WTC11 (cell line): ENCODE data around the gene SNIP1. TPM values are rescaled to one million over a fixed set of nuclear protein-coding genes. Genes with fewer than 3 reads are reported as not detected.

Experiments
- ATAC-seq: fragments of 200-7000 bp; cut with Tn5 transposase; 2 replicates; pipeline ENCODE4 v1.10.0; 2021; ENCODE audit warnings: mild to moderate bottlenecking, moderate library complexity
- CTCF ChIA-PET: fragments of 300-600 bp; sonication (Branson Sonifier 250); formaldehyde crosslinking; loops from one replicate; lab custom pipeline; 2021; ENCODE audit warnings: antibody characterized with exemption; lab: Charles Lee
- POLR2A ChIA-PET: fragments of 350-600 bp; sonication (Branson Sonifier 250); formaldehyde crosslinking; loops from one replicate; lab custom pipeline; 2021; ENCODE audit warnings: antibody characterized with exemption; lab: Charles Lee
- DNase-seq: peaks from one replicate; pipeline ENCODE4 v3.0.0; 2021; ENCODE audit warnings: low spot score
- H3K27ac Mint-ChIP-seq: 2 replicates; pipeline ENCODE4 v1.8.0; 2021; ENCODE audit warnings: mixed read lengths
- H3K27me3 Mint-ChIP-seq: 2 replicates; pipeline ENCODE4 v1.8.0; 2021; ENCODE audit warnings: low read depth, mild to moderate bottlenecking, moderate library complexity, mixed read lengths
- H3K36me3 Mint-ChIP-seq: 2 replicates; pipeline ENCODE4 v1.8.0; 2021; ENCODE audit warnings: mixed read lengths
- H3K4me1 Mint-ChIP-seq: 2 replicates; pipeline ENCODE4 v1.8.0; 2022; ENCODE audit warnings: mixed read lengths
- H3K4me3 Mint-ChIP-seq: 2 replicates; pipeline ENCODE4 v1.8.0; 2021; ENCODE audit warnings: mild to moderate bottlenecking, moderate library complexity, mixed read lengths
- H3K9me3 Mint-ChIP-seq: 2 replicates; pipeline ENCODE4 v1.8.0; 2021; ENCODE audit warnings: mixed read lengths
- EMX1 ChIP-seq: fragments of 250-450 bp; sonication (Bioruptor Pico); IDR thresholded peaks from 2 replicates; pipeline ENCODE4 v1.8.0; 2021; ENCODE audit warnings: mild to moderate bottlenecking
- ETV6 ChIP-seq: sonication (generic); formaldehyde crosslinking; IDR thresholded peaks from 2 replicates; pipeline ENCODE4 v1.8.1; 2022; ENCODE audit warnings: mild to moderate bottlenecking, missing genetic modification reagents
- GTF2I ChIP-seq: fragments of 250-450 bp; sonication (Bioruptor Pico); conservative IDR thresholded peaks from 2 replicates; pipeline ENCODE4 v1.4.0; 2021; ENCODE audit warnings: mild to moderate bottlenecking
- HMGA2 ChIP-seq: fragments of 250-450 bp; sonication (Bioruptor Pico); IDR thresholded peaks from 2 replicates; pipeline ENCODE4 v1.4.0; 2021; ENCODE audit warnings: mild to moderate bottlenecking, moderate library complexity
- KAT7 ChIP-seq: sonication (generic); formaldehyde crosslinking; IDR thresholded peaks from 2 replicates; pipeline ENCODE4 v1.8.1; 2023; ENCODE audit warnings: missing genetic modification reagents, mild to moderate bottlenecking, borderline replicate concordance
- NR1H2 ChIP-seq: sonication (generic); formaldehyde crosslinking; IDR thresholded peaks from 2 replicates; pipeline ENCODE4 v1.9.0; 2021; ENCODE audit warnings: mild to moderate bottlenecking, moderate library complexity, missing genetic modification reagents
- RORB ChIP-seq: fragments of 250-450 bp; sonication (Bioruptor Pico); IDR thresholded peaks from 2 replicates; pipeline ENCODE4 v1.9.0; 2021; ENCODE audit warnings: mild to moderate bottlenecking
- TEAD4 ChIP-seq: sonication (generic); formaldehyde crosslinking; IDR thresholded peaks from 2 replicates; pipeline ENCODE4 v1.8.0; 2022; ENCODE audit warnings: mild to moderate bottlenecking, missing genetic modification reagents
- ZBTB21 ChIP-seq: sonication (generic); formaldehyde crosslinking; IDR thresholded peaks from 2 replicates; pipeline ENCODE4 v1.8.1; 2023; ENCODE audit warnings: mild to moderate bottlenecking, missing genetic modification reagents, borderline replicate concordance
- total RNA-seq: library from RNA; stranded (reverse); gene quantifications from 3 replicates; pipeline ENCODE4 v1.2.3, GENCODE V29; 2021
- TF ChIP-seq, protein P1 (sequence below): fragments of 250-450 bp; sonication (Bioruptor Pico); IDR thresholded peaks from 2 replicates; pipeline ENCODE4 v1.8.0; 2021; ENCODE audit warnings: mild to moderate bottlenecking
- TF ChIP-seq, protein P2 (sequence below): sonication (generic); formaldehyde crosslinking; conservative IDR thresholded peaks from 2 replicates; pipeline ENCODE4 v1.8.1; 2023; ENCODE audit warnings: mild to moderate bottlenecking, low read depth, missing genetic modification reagents, moderate library complexity
- TF ChIP-seq, protein P3 (sequence below): fragments of 200-600 bp; IDR thresholded peaks from 2 replicates; pipeline ENCODE4 v1.8.0; 2022; ENCODE audit warnings: antibody characterized with exemption
- TF ChIP-seq, protein P4 (sequence below): fragments of 250-450 bp; sonication (Bioruptor Pico); IDR thresholded peaks from 2 replicates; pipeline ENCODE4 v1.9.0; 2021; ENCODE audit warnings: moderate library complexity, mild to moderate bottlenecking, inconsistent platforms, borderline replicate concordance
- TF ChIP-seq, protein P5 (sequence below): fragments of 250-450 bp; sonication (Bioruptor Pico); IDR thresholded peaks from 2 replicates; pipeline ENCODE4 v1.9.0; 2021; ENCODE audit warnings: mild to moderate bottlenecking
- TF ChIP-seq, protein P6 (sequence below): sonication (generic); formaldehyde crosslinking; IDR thresholded peaks from 2 replicates; pipeline ENCODE4 v1.8.1; 2023; ENCODE audit warnings: mild to moderate bottlenecking, missing genetic modification reagents
- TF ChIP-seq, protein P7 (sequence below): sonication (generic); formaldehyde crosslinking; IDR thresholded peaks from 2 replicates; pipeline ENCODE4 v1.8.0; 2022; ENCODE audit warnings: mild to moderate bottlenecking, missing genetic modification reagents
- TF ChIP-seq, protein P8 (sequence below): sonication (generic); formaldehyde crosslinking; conservative IDR thresholded peaks from 2 replicates; pipeline ENCODE4 v1.8.1; 2022; ENCODE audit warnings: mild to moderate bottlenecking, missing genetic modification reagents

Gene SNIP1
- total RNA-seq, 1 experiment from 2014 or later, result 18.3 TPM

DNA sequence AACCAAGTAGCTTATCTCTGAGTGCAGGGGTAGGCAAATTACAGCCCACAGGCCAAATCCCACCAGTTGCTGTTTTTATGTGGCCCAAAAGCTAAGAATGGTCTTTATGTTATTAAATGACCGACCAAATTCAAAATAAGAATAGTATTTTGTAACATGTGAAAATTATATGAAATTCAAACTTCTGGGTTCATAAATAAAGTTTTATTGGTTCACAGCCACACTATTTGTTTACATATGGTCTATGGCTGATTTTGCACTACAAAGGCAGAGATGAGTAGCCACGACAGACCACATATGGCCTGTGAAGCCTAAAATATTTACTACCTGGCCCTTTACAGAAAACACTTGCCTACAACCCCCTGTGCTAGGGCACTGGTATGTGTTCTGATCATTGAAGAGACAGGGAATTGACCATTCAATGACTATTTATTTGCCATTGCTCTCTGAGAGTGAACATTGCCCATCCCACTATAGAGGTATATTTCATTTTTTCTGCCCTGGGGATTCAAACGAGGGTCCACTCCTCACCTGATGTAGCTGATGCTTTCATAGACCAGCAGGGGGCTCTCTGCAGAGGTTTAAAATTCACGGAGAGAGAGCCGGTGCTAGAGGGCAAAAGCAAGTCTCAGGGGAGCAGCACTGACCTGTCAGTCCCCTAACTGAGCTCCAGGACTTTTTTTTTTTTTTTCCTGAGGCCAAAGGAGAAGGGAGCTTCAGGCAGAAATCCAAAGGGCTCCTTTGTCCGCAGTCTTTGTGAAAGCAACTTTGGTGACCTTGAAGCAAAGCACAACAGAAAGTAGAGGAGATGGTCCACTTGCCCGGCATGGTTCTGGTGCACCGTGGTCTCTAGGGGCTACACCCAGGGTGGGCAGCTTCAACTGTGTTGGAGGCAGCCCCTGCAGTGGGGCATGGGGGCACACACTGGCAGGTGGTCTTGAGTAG lies 48.9 kb upstream of the SNIP1 start:
- no peaks in the 10 kb centered on the region for H3K4me1 Mint-ChIP-seq
- H3K27ac Mint-ChIP-seq, result no peak overlapping the region
- POLR2A ChIA-PET, result interaction anchor here (0.7 to 1.2 kb wide), 2 partner anchors 87 to 255 kb away, joined by 3 read pairs; a partner anchor contains a TSS
- peaks cover 13% of the 10 kb centered on the region for H3K27me3 Mint-ChIP-seq
- peak; percentile 43 for DNase-seq
- TF ChIP-seq, protein P1, sequence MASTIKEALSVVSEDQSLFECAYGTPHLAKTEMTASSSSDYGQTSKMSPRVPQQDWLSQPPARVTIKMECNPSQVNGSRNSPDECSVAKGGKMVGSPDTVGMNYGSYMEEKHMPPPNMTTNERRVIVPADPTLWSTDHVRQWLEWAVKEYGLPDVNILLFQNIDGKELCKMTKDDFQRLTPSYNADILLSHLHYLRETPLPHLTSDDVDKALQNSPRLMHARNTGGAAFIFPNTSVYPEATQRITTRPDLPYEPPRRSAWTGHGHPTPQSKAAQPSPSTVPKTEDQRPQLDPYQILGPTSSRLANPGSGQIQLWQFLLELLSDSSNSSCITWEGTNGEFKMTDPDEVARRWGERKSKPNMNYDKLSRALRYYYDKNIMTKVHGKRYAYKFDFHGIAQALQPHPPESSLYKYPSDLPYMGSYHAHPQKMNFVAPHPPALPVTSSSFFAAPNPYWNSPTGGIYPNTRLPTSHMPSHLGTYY, result no peak
- no peak for TF ChIP-seq RORB (CRISPR knock-in tag)
- TF ChIP-seq, protein P2, sequence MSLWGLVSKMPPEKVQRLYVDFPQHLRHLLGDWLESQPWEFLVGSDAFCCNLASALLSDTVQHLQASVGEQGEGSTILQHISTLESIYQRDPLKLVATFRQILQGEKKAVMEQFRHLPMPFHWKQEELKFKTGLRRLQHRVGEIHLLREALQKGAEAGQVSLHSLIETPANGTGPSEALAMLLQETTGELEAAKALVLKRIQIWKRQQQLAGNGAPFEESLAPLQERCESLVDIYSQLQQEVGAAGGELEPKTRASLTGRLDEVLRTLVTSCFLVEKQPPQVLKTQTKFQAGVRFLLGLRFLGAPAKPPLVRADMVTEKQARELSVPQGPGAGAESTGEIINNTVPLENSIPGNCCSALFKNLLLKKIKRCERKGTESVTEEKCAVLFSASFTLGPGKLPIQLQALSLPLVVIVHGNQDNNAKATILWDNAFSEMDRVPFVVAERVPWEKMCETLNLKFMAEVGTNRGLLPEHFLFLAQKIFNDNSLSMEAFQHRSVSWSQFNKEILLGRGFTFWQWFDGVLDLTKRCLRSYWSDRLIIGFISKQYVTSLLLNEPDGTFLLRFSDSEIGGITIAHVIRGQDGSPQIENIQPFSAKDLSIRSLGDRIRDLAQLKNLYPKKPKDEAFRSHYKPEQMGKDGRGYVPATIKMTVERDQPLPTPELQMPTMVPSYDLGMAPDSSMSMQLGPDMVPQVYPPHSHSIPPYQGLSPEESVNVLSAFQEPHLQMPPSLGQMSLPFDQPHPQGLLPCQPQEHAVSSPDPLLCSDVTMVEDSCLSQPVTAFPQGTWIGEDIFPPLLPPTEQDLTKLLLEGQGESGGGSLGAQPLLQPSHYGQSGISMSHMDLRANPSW (CRISPR knock-in tag), result no peak
- no peak for TF ChIP-seq HMGA2 (CRISPR knock-in tag)
- TF ChIP-seq EMX1 (CRISPR knock-in tag), result no peak
- TF ChIP-seq, protein P3, sequence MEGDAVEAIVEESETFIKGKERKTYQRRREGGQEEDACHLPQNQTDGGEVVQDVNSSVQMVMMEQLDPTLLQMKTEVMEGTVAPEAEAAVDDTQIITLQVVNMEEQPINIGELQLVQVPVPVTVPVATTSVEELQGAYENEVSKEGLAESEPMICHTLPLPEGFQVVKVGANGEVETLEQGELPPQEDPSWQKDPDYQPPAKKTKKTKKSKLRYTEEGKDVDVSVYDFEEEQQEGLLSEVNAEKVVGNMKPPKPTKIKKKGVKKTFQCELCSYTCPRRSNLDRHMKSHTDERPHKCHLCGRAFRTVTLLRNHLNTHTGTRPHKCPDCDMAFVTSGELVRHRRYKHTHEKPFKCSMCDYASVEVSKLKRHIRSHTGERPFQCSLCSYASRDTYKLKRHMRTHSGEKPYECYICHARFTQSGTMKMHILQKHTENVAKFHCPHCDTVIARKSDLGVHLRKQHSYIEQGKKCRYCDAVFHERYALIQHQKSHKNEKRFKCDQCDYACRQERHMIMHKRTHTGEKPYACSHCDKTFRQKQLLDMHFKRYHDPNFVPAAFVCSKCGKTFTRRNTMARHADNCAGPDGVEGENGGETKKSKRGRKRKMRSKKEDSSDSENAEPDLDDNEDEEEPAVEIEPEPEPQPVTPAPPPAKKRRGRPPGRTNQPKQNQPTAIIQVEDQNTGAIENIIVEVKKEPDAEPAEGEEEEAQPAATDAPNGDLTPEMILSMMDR, result peak; percentile 71
- no peak for TF ChIP-seq ETV6
- TF ChIP-seq, protein P4, sequence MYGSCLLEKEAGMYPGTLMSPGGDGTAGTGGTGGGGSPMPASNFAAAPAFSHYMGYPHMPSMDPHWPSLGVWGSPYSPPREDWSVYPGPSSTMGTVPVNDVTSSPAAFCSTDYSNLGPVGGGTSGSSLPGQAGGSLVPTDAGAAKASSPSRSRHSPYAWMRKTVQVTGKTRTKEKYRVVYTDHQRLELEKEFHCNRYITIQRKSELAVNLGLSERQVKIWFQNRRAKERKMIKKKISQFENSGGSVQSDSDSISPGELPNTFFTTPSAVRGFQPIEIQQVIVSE (CRISPR knock-in tag), result no peak
- TF ChIP-seq, protein P5, sequence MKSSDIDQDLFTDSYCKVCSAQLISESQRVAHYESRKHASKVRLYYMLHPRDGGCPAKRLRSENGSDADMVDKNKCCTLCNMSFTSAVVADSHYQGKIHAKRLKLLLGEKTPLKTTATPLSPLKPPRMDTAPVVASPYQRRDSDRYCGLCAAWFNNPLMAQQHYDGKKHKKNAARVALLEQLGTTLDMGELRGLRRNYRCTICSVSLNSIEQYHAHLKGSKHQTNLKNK, result no peak
- TF ChIP-seq, all 79 proteins: peak for 1
- CTCF ChIA-PET, result interaction anchor here (0.5 to 4.1 kb wide), 41 partner anchors 8 to 1152 kb away, joined by 3 to 87 read pairs (median 5); partner anchors contain the start of genes C1orf122, CDCA8, DNALI1 and EPHA10
- no peak overlapping the region for H3K4me3 Mint-ChIP-seq
- ATAC-seq, result peak; percentile 86
- no peaks in the 10 kb centered on the region for H3K36me3 Mint-ChIP-seq
- H3K9me3 Mint-ChIP-seq, result no peaks in the 10 kb centered on the region

DNA sequence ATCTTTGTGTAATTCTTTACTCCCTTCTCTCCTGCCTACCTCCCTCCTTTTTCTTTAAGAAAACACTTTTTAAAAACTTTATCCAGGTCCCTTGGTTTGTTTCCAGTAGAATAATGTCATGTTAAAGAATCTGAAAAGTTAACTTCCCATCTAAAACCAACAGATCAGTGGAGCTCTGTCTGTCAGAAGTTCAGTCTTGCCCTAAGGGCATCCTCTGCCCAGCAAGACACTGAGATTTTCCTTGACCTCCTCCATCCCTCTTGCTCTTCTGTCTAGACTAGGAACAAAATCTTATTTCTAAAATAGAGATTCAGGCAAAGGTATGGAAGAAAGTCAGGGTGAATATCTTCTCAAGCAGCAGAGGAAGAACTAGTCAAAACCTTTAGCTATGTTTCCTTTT lies 47.3 kb upstream of the SNIP1 start:
- ChIA-PET CTCF (interaction anchor here (0.8 to 1.5 kb wide), 4 partner anchors 21 to 89 kb away, joined by 3 to 4 read pairs (median 3); a partner anchor contains a TSS), POLR2A (no interaction called here)
- Mint-ChIP-seq H3K27me3 (peaks cover 17% of the 10 kb centered on the region), H3K9me3 (no peaks in the 10 kb centered on the region)
- no peak for DNase-seq
- ATAC-seq, result no peak
- TF ChIP-seq HMGA2 (CRISPR knock-in tag) (no peak), ZBTB21 (CRISPR knock-in tag) (no peak), NR1H2 (CRISPR knock-in tag) (no peak), GTF2I (CRISPR knock-in tag) (no peak)
- TF ChIP-seq, all 79 proteins: peak for 0
- H3K4me3 Mint-ChIP-seq, result no peak overlapping the region
- no peak overlapping the region for H3K27ac Mint-ChIP-seq
- H3K36me3 Mint-ChIP-seq, result no peaks in the 10 kb centered on the region
- H3K4me1 Mint-ChIP-seq, result peaks cover under 1% of the 10 kb centered on the region; the same call in 1 of the 2 replicates

DNA sequence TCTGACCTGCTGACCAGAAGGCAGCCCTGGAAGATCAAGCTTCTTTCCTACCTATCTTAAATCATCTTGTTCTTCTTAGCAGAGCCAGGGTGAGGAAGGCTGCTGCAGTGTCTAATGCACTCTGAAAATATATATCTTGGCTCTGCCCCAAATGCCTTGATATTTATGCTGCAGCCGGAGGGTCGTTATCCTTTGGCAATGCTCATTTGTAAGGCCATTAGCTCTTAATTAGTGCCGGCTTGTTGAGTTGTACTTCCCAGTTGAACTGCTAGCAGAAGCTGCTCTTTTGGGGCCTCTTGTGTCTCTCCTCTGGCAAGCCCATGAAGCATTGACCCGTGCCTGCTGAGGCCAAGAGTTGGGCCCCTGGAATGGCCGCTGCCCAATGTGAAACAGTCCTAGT lies 45.8 kb upstream of the SNIP1 start:
- peaks cover 17% of the 10 kb centered on the region for H3K27me3 Mint-ChIP-seq
- TF ChIP-seq TEAD4 (CRISPR knock-in tag), result no peak
- TF ChIP-seq GTF2I (CRISPR knock-in tag), result no peak
- TF ChIP-seq, protein P6, sequence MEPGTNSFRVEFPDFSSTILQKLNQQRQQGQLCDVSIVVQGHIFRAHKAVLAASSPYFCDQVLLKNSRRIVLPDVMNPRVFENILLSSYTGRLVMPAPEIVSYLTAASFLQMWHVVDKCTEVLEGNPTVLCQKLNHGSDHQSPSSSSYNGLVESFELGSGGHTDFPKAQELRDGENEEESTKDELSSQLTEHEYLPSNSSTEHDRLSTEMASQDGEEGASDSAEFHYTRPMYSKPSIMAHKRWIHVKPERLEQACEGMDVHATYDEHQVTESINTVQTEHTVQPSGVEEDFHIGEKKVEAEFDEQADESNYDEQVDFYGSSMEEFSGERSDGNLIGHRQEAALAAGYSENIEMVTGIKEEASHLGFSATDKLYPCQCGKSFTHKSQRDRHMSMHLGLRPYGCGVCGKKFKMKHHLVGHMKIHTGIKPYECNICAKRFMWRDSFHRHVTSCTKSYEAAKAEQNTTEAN, result no peak
- no peak for TF ChIP-seq KAT7 (CRISPR knock-in tag)
- TF ChIP-seq, protein P7, sequence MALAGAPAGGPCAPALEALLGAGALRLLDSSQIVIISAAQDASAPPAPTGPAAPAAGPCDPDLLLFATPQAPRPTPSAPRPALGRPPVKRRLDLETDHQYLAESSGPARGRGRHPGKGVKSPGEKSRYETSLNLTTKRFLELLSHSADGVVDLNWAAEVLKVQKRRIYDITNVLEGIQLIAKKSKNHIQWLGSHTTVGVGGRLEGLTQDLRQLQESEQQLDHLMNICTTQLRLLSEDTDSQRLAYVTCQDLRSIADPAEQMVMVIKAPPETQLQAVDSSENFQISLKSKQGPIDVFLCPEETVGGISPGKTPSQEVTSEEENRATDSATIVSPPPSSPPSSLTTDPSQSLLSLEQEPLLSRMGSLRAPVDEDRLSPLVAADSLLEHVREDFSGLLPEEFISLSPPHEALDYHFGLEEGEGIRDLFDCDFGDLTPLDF (CRISPR knock-in tag), result no peak
- TF ChIP-seq, protein P8, sequence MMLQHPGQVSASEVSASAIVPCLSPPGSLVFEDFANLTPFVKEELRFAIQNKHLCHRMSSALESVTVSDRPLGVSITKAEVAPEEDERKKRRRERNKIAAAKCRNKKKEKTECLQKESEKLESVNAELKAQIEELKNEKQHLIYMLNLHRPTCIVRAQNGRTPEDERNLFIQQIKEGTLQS, result no peak

More for the DNA sequence above, 45.8 kb upstream of the SNIP1 start:
- Mint-ChIP-seq H3K27ac (no peak overlapping the region), H3K4me3 (no peak overlapping the region), H3K9me3 (no peaks in the 10 kb centered on the region), H3K4me1 (peaks cover 12% of the 10 kb centered on the region), H3K36me3 (no peaks in the 10 kb centered on the region)
- CTCF ChIA-PET, result interaction anchor here (0.9 to 1.1 kb wide), 2 partner anchors 22 to 25 kb away, joined by 3 read pairs; no protein-coding TSS in a partner anchor
- ATAC-seq (no peak), DNase-seq (no peak)
- POLR2A ChIA-PET, result no interaction called here
